Breast epithelium (tissue), 3 donors: ENCODE measurements around the gene MAP3K7CL.

Experiments used
- POLR2AphosphoS5 ChIP-seq, 3 donors: sonication (generic); formaldehyde crosslinking; IDR thresholded peaks; one replicate each; pipeline ENCODE4 v1.6.1; 2017; ENCODE audit warnings: antibody characterized with exemption in 3 of 3
- TF ChIP-seq, protein P1 (sequence below), 3 donors: fragments of 450-650 bp; IDR thresholded peaks; one replicate each; pipeline ENCODE4 v1.5.1; 2016 to 2017; ENCODE audit warnings: antibody characterized with exemption in 3 of 3, mild to moderate bottlenecking in 3 of 3, moderate library complexity in 3 of 3

GRCh38 chr21:29215709-29216108 is 85.3 kb downstream of the MAP3K7CL start:
- TF ChIP-seq, protein P1, sequence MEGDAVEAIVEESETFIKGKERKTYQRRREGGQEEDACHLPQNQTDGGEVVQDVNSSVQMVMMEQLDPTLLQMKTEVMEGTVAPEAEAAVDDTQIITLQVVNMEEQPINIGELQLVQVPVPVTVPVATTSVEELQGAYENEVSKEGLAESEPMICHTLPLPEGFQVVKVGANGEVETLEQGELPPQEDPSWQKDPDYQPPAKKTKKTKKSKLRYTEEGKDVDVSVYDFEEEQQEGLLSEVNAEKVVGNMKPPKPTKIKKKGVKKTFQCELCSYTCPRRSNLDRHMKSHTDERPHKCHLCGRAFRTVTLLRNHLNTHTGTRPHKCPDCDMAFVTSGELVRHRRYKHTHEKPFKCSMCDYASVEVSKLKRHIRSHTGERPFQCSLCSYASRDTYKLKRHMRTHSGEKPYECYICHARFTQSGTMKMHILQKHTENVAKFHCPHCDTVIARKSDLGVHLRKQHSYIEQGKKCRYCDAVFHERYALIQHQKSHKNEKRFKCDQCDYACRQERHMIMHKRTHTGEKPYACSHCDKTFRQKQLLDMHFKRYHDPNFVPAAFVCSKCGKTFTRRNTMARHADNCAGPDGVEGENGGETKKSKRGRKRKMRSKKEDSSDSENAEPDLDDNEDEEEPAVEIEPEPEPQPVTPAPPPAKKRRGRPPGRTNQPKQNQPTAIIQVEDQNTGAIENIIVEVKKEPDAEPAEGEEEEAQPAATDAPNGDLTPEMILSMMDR (IDR thresholded peaks at IDR 0.05): no peak
- no peak for TF ChIP-seq POLR2AphosphoS5 (IDR thresholded peaks at IDR 0.05)
